Parathyroid adenoma (tissue), 2 donors: ENCODE measurements around the gene SAA2.
"Not testable (repeated sequence)": the region's sequence is repeated elsewhere in the genome, so short reads cannot be mapped to it uniquely, and the experiment has no call there.

ENCODE experiments used
- H2AFZ ChIP-seq: fragments of 300-600 bp; sonication (generic); one replicate; pipeline ENCODE4 v1.7.0; 2017; ENCODE audit warnings: antibody characterized with exemption, mild to moderate bottlenecking
- H3K27ac ChIP-seq: fragments of 300-600 bp; sonication (generic); one replicate; pipeline ENCODE4 v1.7.0; 2017
- H3K27me3 ChIP-seq: fragments of 300-600 bp; sonication (generic); one replicate; pipeline ENCODE4 v1.7.0; 2017; ENCODE audit warnings: low read length; ENCODE audit not compliant: control insufficient read depth, insufficient read depth
- H3K36me3 ChIP-seq: fragments of 300-600 bp; sonication (generic); one replicate; pipeline ENCODE4 v1.7.0; 2017; ENCODE audit warnings: low read length; ENCODE audit not compliant: control insufficient read depth, insufficient read depth
- H3K4me1 ChIP-seq: fragments of 300-600 bp; sonication (generic); one replicate; pipeline ENCODE4 v1.7.0; 2017; ENCODE audit warnings: control low read depth
- H3K4me2 ChIP-seq: fragments of 300-600 bp; sonication (generic); one replicate; pipeline ENCODE4 v1.7.0; 2017; ENCODE audit warnings: low read length
- H3K4me3 ChIP-seq: fragments of 300-600 bp; sonication (generic); one replicate; pipeline ENCODE4 v1.7.0; 2017; ENCODE audit warnings: low read depth, low read length
- H3K79me2 ChIP-seq: fragments of 300-600 bp; sonication (generic); one replicate; pipeline ENCODE4 v1.7.0; 2017; ENCODE audit warnings: control low read depth
- H3K9ac ChIP-seq: fragments of 300-600 bp; sonication (generic); one replicate; pipeline ENCODE4 v1.7.0; 2017; ENCODE audit warnings: mild to moderate bottlenecking
- H3K9me3 ChIP-seq: fragments of 300-600 bp; sonication (generic); one replicate; pipeline ENCODE4 v1.7.0; 2017; ENCODE audit warnings: low read length; ENCODE audit not compliant: control insufficient read depth
- CTCF ChIP-seq: fragments of 300-600 bp; sonication (generic); IDR thresholded peaks from one replicate; pipeline ENCODE4 v1.7.0; 2017; ENCODE audit warnings: antibody characterized with exemption, mild to moderate bottlenecking
- donor health status: primary hyperparathyroidism.

SAA2 gene

GRCh38 chr11:18204771-18205170 is 43.7 kb downstream of the SAA2 start:
- TF ChIP-seq CTCF = no peak
- Histone ChIP-seq H3K79me2 (no peaks in the 10 kb centered on the region), H3K36me3 (no peaks in the 10 kb centered on the region), H3K4me2 (no peak overlapping the region), H3K27ac (no peak overlapping the region), H3K4me3 (no peak overlapping the region), H3K4me1 (no peaks in the 10 kb centered on the region), H3K9me3 (no peaks in the 10 kb centered on the region), H3K9ac (no peak overlapping the region), H3K27me3 (no peaks in the 10 kb centered on the region), H2AFZ (no peak overlapping the region)

GRCh38 chr11:18204220-18204619 is 44.2 kb downstream of the SAA2 start:
- Histone ChIP-seq H3K4me3 (no peak overlapping the region), H3K79me2 (no peaks in the 10 kb centered on the region), H3K27ac (no peak overlapping the region), H3K27me3 (no peaks in the 10 kb centered on the region), H2AFZ (no peak overlapping the region), H3K9ac (no peak overlapping the region), H3K4me2 (no peak overlapping the region), H3K4me1 (no peaks in the 10 kb centered on the region), H3K36me3 (no peaks in the 10 kb centered on the region), H3K9me3 (no peaks in the 10 kb centered on the region)
- TF ChIP-seq CTCF = no peak

- no peaks in the 10 kb centered on the region for H3K27me3 ChIP-seq
- H3K9me3 ChIP-seq = no peaks in the 10 kb centered on the region
- no peak overlapping the region for H3K9ac ChIP-seq
- H3K27ac ChIP-seq = no peak overlapping the region
- no peaks in the 10 kb centered on the region for H3K36me3 ChIP-seq
- H3K4me2 ChIP-seq = no peak overlapping the region
- H3K79me2 ChIP-seq = no peaks in the 10 kb centered on the region
- no peak overlapping the region for H3K4me3 ChIP-seq
- no peaks in the 10 kb centered on the region for H3K4me1 ChIP-seq
- no peak for TF ChIP-seq CTCF
- no peak overlapping the region for H2AFZ ChIP-seq
Measured at GRCh38 chr11:18203723-18204122, 44.7 kb downstream of the SAA2 start.

- not testable (repeated sequence) for H3K27ac ChIP-seq
Measured at GRCh38 chr11:18197738-18198137, 50.7 kb downstream of the SAA2 start.

GRCh38 chr11:18196532-18196931 is 51.9 kb downstream of the SAA2 start:
- Histone ChIP-seq H3K9me3 (no peaks in the 10 kb centered on the region), H3K4me3 (no peak overlapping the region), H3K79me2 (no peaks in the 10 kb centered on the region), H3K4me1 (no peaks in the 10 kb centered on the region), H3K36me3 (no peaks in the 10 kb centered on the region), H2AFZ (no peak overlapping the region), H3K4me2 (no peak overlapping the region), H3K27me3 (no peaks in the 10 kb centered on the region), H3K9ac (no peak overlapping the region), H3K27ac (no peak overlapping the region)
- TF ChIP-seq CTCF = no peak

More at GRCh38 chr11:18197738-18198137, 50.7 kb downstream of the SAA2 start:
- not testable (repeated sequence) for H2AFZ ChIP-seq, H3K9ac ChIP-seq, H3K4me3 ChIP-seq, H3K4me1 ChIP-seq, H3K79me2 ChIP-seq, H3K9me3 ChIP-seq, H3K36me3 ChIP-seq, H3K27me3 ChIP-seq, H3K4me2 ChIP-seq
